LNCaP clone FGC (cell line): ENCODE results near the gene OGFOD3.

Experiments
- DNase-seq: peaks from one replicate; pipeline ENCODE4 v3.0.0-alpha.2; 2011; ENCODE audit warnings: low read depth
- H3K4me3 ChIP-seq: 2 replicates; pipeline ENCODE4 v1.5.1; 2011; ENCODE audit warnings: mild to moderate bottlenecking, low read depth, low read length, control low read depth
- TF ChIP-seq, protein P1 (sequence below): IDR thresholded peaks from 2 replicates; pipeline ENCODE4 v1.5.1; 2012; ENCODE audit warnings: mild to moderate bottlenecking; ENCODE audit not compliant: control insufficient read depth, insufficient read depth; ENCODE audit errors: extremely low read depth

The OGFOD3 gene

DNA sequence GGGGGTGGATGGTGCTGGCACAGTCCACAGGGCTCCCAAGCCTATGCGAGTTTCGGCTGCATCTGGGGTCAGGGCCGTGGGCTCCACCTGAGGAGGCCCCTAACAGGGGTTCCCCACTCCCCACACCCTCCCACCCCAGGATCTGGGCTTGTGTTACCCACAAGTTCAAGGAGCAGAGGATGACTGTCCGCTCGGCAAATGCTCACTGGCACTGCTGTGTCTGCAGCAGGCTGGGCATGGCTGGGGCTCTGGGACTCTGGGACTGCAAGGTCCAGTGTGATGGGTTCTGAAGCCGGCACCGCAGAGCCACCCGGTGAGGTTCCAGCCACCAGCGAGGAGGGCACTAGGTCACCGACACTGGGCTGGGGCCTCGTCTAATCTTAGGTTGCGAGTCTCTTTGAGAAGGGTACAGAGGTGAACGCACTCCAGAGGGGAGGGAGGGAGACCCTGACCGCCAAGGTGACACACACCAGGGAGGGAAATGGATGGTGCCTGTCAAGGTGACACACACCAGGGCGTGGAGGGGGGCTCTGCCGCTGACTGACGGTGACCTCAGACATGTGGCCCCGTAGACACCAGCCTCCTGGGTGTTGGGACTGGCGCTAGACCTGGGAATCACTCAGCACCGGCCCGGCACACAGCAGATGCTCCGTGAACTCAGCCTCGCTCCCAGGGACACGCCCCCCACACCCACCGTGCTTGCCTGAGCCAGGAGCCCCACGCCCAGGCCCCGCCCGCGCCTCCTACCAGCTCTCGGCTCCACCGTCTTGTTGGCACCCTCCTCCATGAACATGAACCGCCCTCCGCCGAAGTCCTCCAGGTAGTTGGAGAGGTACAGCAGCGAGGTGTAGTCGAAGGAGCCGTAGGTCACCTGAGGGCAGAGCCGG is 20.7 kb downstream of the OGFOD3 start:
- DNase-seq, result no peak
- TF ChIP-seq, protein P1, sequence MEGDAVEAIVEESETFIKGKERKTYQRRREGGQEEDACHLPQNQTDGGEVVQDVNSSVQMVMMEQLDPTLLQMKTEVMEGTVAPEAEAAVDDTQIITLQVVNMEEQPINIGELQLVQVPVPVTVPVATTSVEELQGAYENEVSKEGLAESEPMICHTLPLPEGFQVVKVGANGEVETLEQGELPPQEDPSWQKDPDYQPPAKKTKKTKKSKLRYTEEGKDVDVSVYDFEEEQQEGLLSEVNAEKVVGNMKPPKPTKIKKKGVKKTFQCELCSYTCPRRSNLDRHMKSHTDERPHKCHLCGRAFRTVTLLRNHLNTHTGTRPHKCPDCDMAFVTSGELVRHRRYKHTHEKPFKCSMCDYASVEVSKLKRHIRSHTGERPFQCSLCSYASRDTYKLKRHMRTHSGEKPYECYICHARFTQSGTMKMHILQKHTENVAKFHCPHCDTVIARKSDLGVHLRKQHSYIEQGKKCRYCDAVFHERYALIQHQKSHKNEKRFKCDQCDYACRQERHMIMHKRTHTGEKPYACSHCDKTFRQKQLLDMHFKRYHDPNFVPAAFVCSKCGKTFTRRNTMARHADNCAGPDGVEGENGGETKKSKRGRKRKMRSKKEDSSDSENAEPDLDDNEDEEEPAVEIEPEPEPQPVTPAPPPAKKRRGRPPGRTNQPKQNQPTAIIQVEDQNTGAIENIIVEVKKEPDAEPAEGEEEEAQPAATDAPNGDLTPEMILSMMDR, result no peak

DNA sequence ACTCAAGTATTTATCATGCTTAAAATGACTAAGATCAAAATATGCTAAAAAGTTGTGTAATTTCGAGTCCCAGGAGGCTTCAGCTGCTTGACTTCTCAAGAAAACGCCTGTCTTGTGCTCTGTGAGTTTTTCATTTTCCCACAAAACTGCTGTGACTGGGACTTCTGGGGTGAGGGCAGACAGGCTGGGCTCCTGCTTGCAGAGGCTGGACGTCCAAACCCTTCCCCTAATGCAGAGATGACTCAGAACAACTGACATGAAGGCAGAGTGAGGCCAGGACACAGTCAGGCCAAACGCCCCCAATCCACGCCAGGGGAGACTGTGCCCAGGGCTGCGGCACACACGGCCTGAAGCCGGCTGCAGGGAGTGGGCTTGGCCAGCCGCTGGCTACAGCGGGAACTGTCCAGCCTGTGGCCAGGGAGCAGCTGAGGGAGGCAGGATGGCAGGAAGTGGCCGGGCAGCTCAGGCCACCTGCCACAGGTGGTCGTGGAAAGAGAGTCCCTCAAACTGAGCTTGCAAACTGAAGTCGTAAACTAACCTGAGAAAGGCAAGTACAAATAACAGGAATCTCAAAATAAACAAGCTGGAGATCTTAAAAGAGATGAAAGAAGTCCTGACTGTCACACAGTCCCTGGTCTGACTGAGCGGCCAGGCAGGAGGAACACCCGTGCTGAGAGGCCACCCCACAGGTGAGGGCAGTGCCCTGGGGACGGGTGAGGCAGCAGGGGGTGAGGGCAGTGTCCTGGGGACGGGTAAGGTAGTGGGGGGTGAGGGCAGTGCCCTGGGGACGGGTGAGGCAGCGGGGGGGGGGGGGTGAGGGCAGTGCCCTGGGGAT is 21.6 kb downstream of the OGFOD3 start:
- TF ChIP-seq, protein P1, result no peak
- no peak overlapping the region for H3K4me3 ChIP-seq
- no peak for DNase-seq

More for the DNA sequence above, 20.7 kb downstream of the OGFOD3 start:
- no peak overlapping the region for H3K4me3 ChIP-seq

DNA sequence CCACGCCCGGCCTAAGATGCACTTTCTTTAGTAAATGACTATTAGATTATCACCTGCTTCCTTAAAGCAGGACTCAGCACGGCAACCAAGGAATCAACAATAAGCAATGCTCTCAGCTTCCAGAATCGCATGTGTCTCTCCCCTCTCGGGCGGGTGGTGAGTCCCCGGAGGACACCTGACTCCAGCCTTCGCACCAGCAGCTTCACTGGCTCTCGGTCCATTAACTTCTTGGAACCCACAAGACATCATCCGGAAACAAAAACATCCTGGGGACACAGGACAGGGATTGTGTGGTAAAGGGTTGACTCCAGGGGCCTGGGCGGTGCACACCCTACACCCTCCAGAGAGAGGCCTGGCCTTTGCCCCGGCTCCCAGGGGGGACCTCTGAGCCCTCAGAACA is 24.1 kb downstream of the OGFOD3 start:
- H3K4me3 ChIP-seq, result no peak overlapping the region
- TF ChIP-seq, protein P1, result no peak
- no peak for DNase-seq

DNA sequence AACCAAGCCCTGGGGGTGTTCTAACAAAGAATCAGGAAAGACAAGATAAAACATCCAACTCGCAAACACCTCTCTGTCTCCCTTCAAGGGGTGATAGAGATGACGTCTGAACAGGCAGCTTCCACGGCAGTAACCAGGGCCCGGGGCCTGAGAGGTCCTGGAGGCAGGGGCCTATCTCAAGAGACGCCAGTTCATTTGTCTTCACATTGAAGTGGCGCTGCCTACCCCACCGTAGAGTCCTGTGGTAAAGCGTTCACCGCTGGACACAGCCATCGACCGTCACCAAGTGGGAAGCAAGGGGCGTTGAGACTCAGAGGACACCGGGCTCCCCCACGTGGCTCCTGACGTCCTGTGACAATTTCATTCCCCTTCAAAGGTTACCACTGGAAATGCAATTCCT is 25.4 kb downstream of the OGFOD3 start:
- TF ChIP-seq, protein P1, result no peak
- no peak overlapping the region for H3K4me3 ChIP-seq
- DNase-seq, result no peak

DNA sequence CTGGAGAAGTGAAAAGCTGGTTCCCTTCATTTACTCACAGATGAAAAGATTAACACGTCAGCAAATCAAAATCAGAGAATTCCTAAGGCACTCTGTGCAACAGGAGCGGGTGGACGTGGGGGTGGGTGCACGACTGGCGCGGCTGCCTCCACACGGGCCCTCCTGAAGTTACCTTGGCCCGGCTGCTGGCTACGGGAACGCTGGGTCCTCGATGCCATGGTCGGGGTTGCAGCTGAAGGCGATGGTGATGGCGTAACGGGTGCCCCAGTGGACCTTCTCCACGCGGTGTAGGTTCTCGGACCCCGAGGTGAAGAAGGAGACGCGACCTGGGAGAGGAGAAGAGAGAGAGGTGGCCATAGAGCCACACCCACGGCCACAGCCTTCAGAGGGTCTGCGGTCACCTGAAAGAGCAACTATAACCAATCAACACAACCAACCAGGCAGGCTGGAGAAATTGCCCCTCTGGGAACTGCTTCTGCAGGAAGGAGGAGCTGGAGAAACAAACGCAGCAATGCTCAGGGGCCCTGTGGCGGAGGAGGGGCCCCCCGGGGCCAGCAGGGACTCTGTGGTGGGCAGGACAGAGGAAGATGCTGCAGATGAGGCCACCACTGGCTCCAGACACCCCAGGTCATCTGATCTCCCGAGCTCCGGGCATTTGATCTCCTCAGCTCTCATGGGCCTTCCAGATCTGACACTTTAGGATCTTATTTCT is 26.0 kb downstream of the OGFOD3 start:
- TF ChIP-seq, protein P1, result no peak
- H3K4me3 ChIP-seq, result no peak overlapping the region
- DNase-seq, result no peak

DNA sequence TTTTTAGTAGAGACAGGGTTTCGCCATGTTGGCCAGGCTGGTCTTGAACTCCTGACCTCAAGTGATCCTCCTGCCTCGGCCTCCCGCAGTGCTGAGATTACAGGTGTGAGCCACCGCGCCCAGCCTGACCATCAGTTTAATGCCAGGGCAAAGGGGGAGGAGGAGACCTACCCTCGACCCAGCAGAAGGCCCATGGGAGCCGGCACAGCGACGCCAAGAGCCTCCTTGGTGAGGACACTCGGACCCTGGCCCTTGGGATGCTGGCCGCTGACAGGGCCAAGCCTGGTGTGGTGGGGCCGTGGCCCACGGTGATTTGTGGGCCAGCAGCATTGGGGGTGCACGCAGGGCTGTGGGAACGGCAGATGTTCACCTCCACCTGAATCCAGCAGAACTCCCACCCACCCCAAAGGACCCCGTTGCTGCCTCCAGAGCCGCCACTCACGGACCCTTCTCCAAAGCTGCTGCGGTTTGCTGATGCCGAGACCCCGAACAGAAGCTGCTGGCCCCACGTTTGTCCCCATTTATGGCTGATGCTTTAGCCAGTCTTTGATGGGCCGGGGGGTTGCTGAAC is 26.8 kb downstream of the OGFOD3 start:
- H3K4me3 ChIP-seq, result no peak overlapping the region
- TF ChIP-seq, protein P1, result no peak
- DNase-seq, result no peak
